Muscle of back (tissue), 13 donors: ENCODE data around the gene RPA1. TPM values are rescaled to one million over a fixed set of nuclear protein-coding genes. Genes with fewer than 3 reads are reported as not detected.
A peak's percentile ranks its signal among the peaks of the same experiment; 100 is the strongest.
"Not testable (repeated sequence)": the region's sequence is repeated elsewhere in the genome, so short reads cannot be mapped to it uniquely, and the experiment has no call there.

Source experiments
- DNase-seq, 3 donors: peaks; one replicate each; pipeline versions ENCODE4 v3.0.0 to v3.0.0-alpha.2; 2013
- long read RNA-seq, 9 donors: transcript quantifications; one replicate each; lab custom pipeline, GENCODE V29; 2026
- polyA plus RNA-seq, 10 donors: library from polyadenylated mRNA; unstranded; fragments of 120-200 nt; gene quantifications; one replicate each; pipeline ENCODE4 v1.2.1, GENCODE V29; 2013; ENCODE audit not compliant: insufficient read length in 10 of 10

RPA1 gene
- 10 to 100 TPM; 45.1 to 68.1 (median 53.8) TPM for polyA plus RNA-seq
- long read RNA-seq, donor 1, full-length matches to known transcripts: 7 of 7 reads
- long read RNA-seq, donor 1, partial matches to known transcripts: 0 of 7 reads
- long read RNA-seq, donor 1, other reads (novel, unspliced or antisense): 0 of 7 reads
- long read RNA-seq, donor 2, full-length matches to known transcripts: 6 of 6 reads
- long read RNA-seq, donor 2, partial matches to known transcripts: 0 of 6 reads
- long read RNA-seq, donor 2, other reads (novel, unspliced or antisense): 0 of 6 reads
- long read RNA-seq, donor 3: 0 reads
- long read RNA-seq, donor 4, full-length matches to known transcripts: 2 of 8 reads
- long read RNA-seq, donor 4, partial matches to known transcripts: 6 of 8 reads
- long read RNA-seq, donor 4, other reads (novel, unspliced or antisense): 0 of 8 reads
- long read RNA-seq, donor 5, full-length matches to known transcripts: 6 of 11 reads
- long read RNA-seq, donor 5, partial matches to known transcripts: 5 of 11 reads
- long read RNA-seq, donor 5, other reads (novel, unspliced or antisense): 0 of 11 reads
- long read RNA-seq, donor 6, full-length matches to known transcripts: 11 of 21 reads
- long read RNA-seq, donor 6, partial matches to known transcripts: 10 of 21 reads
- long read RNA-seq, donor 6, other reads (novel, unspliced or antisense): 0 of 21 reads
- long read RNA-seq, donor 7, full-length matches to known transcripts: 6 of 6 reads
- long read RNA-seq, donor 7, partial matches to known transcripts: 0 of 6 reads
- long read RNA-seq, donor 7, other reads (novel, unspliced or antisense): 0 of 6 reads
- long read RNA-seq, donor 8, full-length matches to known transcripts: 7 of 13 reads
- long read RNA-seq, donor 8, partial matches to known transcripts: 6 of 13 reads
- long read RNA-seq, donor 8, other reads (novel, unspliced or antisense): 0 of 13 reads
- long read RNA-seq, donor 9, full-length matches to known transcripts: 2 of 2 reads
- long read RNA-seq, donor 9, partial matches to known transcripts: 0 of 2 reads
- long read RNA-seq, donor 9, other reads (novel, unspliced or antisense): 0 of 2 reads

- peak; percentile 87 to 97 (median 93) for DNase-seq
Observed at GRCh38 chr17:1829592-1830257, at the start of gene RPA1, which contains the start of gene SMYD4. RPA1 (plus strand) TSS chr17:1830005; CDS start chr17:1830094, 89 bp downstream. SMYD4 (minus strand) TSS chr17:1829902; CDS start chr17:1827994, 1,908 bp downstream.

DNA sequence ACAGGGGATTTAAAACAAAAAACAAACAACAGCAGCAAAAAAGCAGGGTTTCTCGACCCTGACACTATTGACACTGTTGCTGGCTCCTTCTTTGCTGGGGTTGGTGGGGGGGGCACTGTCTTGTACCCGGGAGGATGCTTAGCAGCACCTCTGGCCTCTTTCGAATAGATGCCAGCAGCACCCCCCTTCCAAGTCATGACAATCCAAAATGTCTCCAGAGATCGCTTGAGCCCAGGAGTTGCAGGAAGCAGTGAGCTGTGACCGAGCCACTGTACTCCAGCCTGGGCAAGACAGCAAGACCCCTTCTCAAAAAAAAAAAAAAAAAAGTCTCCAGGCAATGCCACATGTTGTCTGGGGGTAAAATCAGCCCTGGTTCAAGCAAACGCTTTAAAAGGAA, 47.6 kb upstream of the RPA1 start:
- no peak for DNase-seq

GRCh38 chr17:1783271-1783670, 46.5 kb upstream of the RPA1 start:
- DNase-seq: no peak

DNA sequence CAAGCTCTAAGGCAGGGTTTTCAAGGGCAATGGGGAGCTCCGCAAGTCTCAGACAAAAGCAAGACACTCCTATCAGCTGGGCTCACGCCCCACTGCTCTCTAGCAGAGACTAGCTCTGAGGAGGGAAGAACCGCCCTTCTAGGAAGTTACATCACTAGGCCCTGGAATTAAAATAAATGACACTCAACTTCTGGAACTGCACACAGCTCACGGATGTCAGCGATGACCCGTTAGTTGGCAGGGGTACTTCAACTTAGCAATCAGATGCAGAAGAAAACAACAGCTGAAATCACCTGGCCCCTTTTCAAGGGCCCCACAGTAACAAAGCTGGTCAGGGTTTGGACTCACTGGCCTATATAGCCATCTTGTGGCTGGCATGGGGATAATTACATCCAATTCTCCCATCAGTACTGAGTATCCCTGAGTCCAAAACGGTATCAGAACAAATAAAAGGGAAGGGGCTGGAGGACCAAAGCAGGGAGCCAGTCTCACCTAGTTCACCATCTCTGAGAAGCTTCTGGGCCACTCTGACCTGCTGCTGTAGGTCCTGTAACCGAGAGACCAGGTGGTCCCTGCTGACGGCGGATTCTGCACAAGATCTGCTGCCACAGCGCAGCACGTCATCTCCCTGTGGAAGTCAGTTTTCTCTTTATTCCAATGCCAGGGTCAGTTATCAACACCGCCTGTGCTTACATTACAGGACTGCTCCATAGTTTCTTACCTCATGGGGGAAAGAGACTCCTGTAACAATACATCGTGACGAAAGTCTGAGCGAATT, 45.8 kb upstream of the RPA1 start:
- peak; percentile 89 to 94 (median 91) for DNase-seq

GRCh38 chr17:1785930-1786329, 43.9 kb upstream of the RPA1 start:
- DNase-seq: no peak

DNA sequence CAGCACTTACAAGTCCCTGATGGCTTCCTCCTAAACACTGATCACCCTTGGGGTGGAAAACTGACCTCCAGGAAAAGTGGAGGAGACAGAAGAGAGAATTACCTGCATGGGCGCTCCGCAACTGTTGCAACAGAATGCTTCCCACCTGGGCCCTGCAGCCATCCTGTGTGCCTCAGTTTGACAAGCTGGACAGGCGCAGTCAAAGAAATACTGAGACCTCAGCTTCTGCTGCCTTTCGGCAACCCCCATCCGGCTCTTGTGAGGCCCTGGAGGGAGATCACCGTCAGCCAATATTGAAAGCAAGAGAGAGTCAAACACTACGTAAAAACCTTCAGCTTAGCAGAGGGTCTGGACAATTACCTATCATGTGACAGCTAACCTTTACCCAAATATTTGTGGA, 43.1 kb upstream of the RPA1 start:
- DNase-seq: no peak

GRCh38 chr17:1787301-1787902, 42.4 kb upstream of the RPA1 start:
- DNase-seq: no peak

- no peak for DNase-seq
Observed at GRCh38 chr17:1789936-1790335, 39.9 kb upstream of the RPA1 start.

- DNase-seq: no peak
Observed at GRCh38 chr17:1792495-1793446, 37.0 kb upstream of the RPA1 start.

DNA sequence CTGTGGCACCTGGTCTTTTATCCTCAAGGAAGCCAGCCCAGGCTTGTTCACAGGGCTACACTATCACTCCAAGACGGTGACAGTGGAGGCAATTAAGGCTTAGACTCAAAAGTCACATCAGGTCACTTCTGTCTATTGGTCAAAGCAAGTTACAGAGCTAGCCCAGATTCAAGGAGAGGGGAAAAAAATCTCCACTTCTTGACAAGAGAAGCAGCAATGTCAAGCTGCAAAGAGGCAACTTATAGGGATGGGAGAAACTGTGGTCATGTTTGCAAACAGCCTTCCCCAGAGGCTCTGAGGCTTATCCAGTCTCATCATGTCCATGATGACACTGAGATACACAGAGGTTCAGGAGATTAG, 36.4 kb upstream of the RPA1 start:
- DNase-seq: no peak

DNA sequence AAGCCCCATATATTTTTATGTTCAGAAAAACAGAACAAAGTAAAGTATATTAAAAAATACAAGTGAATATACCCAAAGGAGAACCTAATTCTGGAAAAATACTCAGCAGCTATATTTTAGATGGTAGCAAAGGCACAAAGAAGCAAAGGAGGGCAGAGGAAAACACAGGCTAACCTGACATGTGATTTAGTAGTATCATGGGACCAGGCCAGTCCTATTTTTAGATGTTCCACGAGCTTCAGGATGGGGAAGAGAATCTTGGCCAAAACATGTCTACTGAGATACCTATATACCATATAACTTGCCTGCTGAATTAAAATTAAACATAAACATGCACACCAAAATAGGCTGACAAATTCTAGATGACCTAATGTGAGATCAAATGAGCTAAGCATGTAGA, 33.0 kb upstream of the RPA1 start:
- peak; percentile 41 to 57 (median 41) for DNase-seq

DNA sequence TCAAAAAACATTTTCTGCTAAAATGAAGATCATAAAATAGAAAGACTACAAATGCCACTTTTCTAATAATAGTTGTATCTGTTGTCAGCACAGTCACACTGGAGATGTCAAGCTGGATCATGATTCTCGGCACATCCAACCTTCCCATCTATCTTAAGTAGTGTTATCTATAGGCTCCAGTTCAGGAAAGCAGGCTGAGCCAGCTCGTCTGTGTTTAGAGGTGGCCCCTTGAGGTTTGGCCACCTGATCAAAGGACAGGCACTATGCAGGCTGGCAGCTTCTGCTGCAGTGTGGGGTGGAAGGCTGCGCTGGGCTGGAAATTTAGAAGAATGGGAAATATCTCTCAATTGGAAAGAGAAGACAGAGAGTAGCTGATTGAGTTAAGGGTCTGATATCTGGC, 32.5 kb upstream of the RPA1 start:
- DNase-seq: no peak

DNA sequence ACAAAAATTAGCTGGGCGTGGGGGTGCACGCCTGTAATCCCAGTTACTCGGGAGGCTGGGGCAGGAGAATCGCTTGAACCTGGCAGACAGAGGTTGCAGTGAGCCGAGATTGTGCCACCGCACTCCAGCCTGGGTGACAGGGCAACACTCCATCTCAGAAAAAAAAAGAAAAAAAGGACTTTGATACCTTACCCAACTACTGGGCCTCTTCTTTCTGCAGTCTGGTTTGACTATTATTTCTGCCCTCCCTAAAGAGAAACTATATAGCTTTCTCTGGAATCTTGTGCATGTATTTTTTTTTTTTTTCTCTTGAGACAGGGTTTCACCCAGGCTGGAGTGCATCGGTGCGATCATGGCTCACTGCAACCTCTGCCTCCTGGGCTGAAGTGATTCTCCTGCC, 32.0 kb upstream of the RPA1 start:
- DNase-seq: not testable (repeated sequence)

DNA sequence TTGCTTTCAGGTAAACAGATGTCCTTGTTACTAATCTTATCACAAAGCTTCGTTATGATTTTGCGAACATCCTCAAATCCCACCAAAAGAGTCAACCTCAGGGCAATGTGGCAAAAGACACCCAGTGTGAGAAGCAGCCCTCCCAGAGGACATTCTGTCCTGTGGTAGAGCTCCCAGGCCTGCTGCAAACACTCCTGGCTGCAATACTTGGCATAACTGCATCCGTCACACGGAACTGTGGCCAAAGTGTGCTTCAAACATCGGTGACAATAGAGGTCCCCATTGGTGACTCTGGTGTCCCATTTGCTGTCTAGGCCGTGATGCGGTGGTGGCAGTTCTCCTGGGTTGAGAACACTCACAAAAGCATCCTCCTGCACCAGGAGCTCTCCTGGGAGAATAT, 29.6 kb upstream of the RPA1 start:
- no peak for DNase-seq

DNA sequence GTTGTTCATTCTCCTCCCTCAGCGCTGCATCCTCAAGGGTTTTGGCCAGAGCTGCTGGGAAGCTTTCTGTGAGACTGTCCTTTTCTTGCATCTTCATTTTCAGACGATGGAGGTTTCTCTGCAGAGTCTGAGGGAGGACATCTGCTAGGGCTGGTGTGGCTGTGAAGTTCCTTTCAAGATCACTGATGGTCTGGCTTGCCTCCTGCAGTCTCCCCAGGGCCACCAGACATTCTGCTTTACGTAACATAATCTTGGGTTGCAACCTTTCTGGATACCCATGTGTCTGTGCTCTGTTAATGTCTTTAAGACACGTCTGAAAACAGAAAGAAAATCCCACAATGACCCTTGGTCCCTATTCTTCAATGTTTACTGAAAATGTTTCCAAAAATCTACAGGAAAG, 29.1 kb upstream of the RPA1 start:
- DNase-seq: peak in 1 of 3 donors; percentile 56

- no peak for DNase-seq
Observed at GRCh38 chr17:1802429-1802828, 27.4 kb upstream of the RPA1 start.

- DNase-seq: no peak
Observed at GRCh38 chr17:1803280-1803679, 26.5 kb upstream of the RPA1 start.

GRCh38 chr17:1807890-1808289, 21.9 kb upstream of the RPA1 start:
- DNase-seq: no peak

DNA sequence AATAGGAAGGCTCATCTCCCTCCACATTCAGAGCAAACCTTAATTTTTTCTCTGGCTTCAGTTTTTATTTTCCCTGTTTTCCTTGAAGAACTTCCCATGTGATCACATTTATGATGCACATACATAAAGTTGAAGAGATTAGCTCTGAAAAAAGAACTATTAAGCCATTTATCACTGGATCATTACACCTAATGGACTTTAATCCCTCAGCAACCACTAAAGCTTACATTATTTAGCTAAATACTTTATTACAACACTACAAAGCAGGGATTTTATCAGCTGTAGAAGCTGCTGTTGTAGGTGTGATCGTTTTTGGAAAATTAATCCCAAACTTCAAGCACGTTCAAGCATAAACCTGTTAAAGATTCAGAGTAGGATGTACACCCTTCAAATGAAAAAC, 21.2 kb upstream of the RPA1 start:
- DNase-seq: no peak
